ENCODE results near the gene GARIN3.

DNA sequence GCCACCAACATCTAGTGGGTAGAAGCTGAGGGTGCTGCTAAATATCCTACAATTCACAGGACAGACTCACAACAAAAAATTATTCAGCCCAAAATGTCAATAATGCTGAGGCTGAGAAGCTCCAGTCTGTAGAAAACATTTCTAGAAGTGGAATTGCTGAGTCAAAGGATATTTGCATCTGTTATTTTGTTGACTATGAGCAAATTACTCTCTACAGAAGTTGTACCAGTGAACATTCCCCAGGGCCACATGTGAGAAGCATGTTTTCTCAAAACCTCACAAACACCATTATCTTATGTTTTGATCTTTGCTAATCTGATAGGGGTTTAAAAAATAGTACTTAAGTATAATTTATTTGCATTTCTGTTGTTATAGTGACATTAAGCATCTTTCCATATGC, 30.0 kb upstream of the GARIN3 start:
- TF ChIP-seq, protein P1, sequence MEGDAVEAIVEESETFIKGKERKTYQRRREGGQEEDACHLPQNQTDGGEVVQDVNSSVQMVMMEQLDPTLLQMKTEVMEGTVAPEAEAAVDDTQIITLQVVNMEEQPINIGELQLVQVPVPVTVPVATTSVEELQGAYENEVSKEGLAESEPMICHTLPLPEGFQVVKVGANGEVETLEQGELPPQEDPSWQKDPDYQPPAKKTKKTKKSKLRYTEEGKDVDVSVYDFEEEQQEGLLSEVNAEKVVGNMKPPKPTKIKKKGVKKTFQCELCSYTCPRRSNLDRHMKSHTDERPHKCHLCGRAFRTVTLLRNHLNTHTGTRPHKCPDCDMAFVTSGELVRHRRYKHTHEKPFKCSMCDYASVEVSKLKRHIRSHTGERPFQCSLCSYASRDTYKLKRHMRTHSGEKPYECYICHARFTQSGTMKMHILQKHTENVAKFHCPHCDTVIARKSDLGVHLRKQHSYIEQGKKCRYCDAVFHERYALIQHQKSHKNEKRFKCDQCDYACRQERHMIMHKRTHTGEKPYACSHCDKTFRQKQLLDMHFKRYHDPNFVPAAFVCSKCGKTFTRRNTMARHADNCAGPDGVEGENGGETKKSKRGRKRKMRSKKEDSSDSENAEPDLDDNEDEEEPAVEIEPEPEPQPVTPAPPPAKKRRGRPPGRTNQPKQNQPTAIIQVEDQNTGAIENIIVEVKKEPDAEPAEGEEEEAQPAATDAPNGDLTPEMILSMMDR (IDR thresholded peaks at IDR 0.05; ENCODE audit: low read depth, low read length, poor library complexity, severe bottlenecking) = no peak
- no peak for TF ChIP-seq EZH2phosphoT487 (IDR thresholded peaks at IDR 0.05; ENCODE audit: borderline replicate concordance, low read length)
